ENCODE measurements around the gene LHPP.
A peak's percentile ranks its signal among the peaks of the same experiment; 100 is the strongest.

Gene LHPP

GRCh38 chr10:124621637-124622036, 160.0 kb downstream of the LHPP start:
- ATAC-seq (no peak), DNase-seq (no peak)
- H3K36me3 Mint-ChIP-seq (ENCODE audit: low read depth), result peaks cover 6% of the 10 kb centered on the region
- no peak overlapping the region for H3K27ac Mint-ChIP-seq
- peaks cover 48% of the 10 kb centered on the region for H3K4me1 Mint-ChIP-seq
- H3K4me3 Mint-ChIP-seq, result no peak overlapping the region
- H3K27me3 Mint-ChIP-seq, result peaks cover 3% of the 10 kb centered on the region
- H3K9me3 Mint-ChIP-seq, result no peaks in the 10 kb centered on the region

GRCh38 chr10:124622158-124622557, 160.5 kb downstream of the LHPP start:
- ATAC-seq, result no peak
- Mint-ChIP-seq H3K9me3 (no peaks in the 10 kb centered on the region), H3K4me3 (no peak overlapping the region), H3K4me1 (peaks cover 51% of the 10 kb centered on the region), H3K27me3 (peaks cover 3% of the 10 kb centered on the region), H3K36me3 (ENCODE audit: low read depth) (peaks cover 6% of the 10 kb centered on the region), H3K27ac (no peak overlapping the region)
- DNase-seq, result no peak

GRCh38 chr10:124622866-124623536, 161.4 kb downstream of the LHPP start:
- no peak overlapping the region for H3K4me3 Mint-ChIP-seq
- ATAC-seq (no peak), DNase-seq (no peak)
- no peak overlapping the region for H3K27ac Mint-ChIP-seq
- peaks cover 3% of the 10 kb centered on the region for H3K27me3 Mint-ChIP-seq
- H3K9me3 Mint-ChIP-seq, result no peaks in the 10 kb centered on the region
- peaks cover 6% of the 10 kb centered on the region for H3K36me3 Mint-ChIP-seq (ENCODE audit: low read depth)
- H3K4me1 Mint-ChIP-seq, result peaks cover 57% of the 10 kb centered on the region

- no peaks in the 10 kb centered on the region for H3K9me3 Mint-ChIP-seq
- DNase-seq, result no peak
- peaks cover 59% of the 10 kb centered on the region for H3K4me1 Mint-ChIP-seq
- no peak for ATAC-seq
- no peak overlapping the region for H3K27ac Mint-ChIP-seq
- H3K4me3 Mint-ChIP-seq, result no peak overlapping the region
- H3K27me3 Mint-ChIP-seq, result peaks cover 3% of the 10 kb centered on the region
- peaks cover 6% of the 10 kb centered on the region for H3K36me3 Mint-ChIP-seq (ENCODE audit: low read depth)
Measured at GRCh38 chr10:124624006-124624405, 162.4 kb downstream of the LHPP start.

- H3K27ac Mint-ChIP-seq, result no peak overlapping the region
- H3K4me3 Mint-ChIP-seq, result no peak overlapping the region
- H3K36me3 Mint-ChIP-seq (ENCODE audit: low read depth), result peaks cover 6% of the 10 kb centered on the region
- ATAC-seq (no peak), DNase-seq (no peak)
- H3K27me3 Mint-ChIP-seq, result peaks cover 7% of the 10 kb centered on the region
- H3K4me1 Mint-ChIP-seq, result peaks cover 59% of the 10 kb centered on the region
- no peaks in the 10 kb centered on the region for H3K9me3 Mint-ChIP-seq
Measured at GRCh38 chr10:124624466-124624865, 162.8 kb downstream of the LHPP start.

- Mint-ChIP-seq H3K27ac (peak overlapping the region; percentile 42), H3K4me3 (peak overlapping the region; percentile 34), H3K27me3 (peaks cover 8% of the 10 kb centered on the region), H3K36me3 (ENCODE audit: low read depth) (peaks cover 6% of the 10 kb centered on the region), H3K4me1 (peaks cover 56% of the 10 kb centered on the region), H3K9me3 (no peaks in the 10 kb centered on the region)
- DNase-seq, result no peak
- no peak for ATAC-seq
Measured at GRCh38 chr10:124624895-124625294, 163.3 kb downstream of the LHPP start.

GRCh38 chr10:124625831-124626238, 164.2 kb downstream of the LHPP start:
- Mint-ChIP-seq H3K9me3 (no peaks in the 10 kb centered on the region), H3K4me3 (no peak overlapping the region), H3K27ac (no peak overlapping the region), H3K27me3 (peaks cover 8% of the 10 kb centered on the region), H3K4me1 (peaks cover 51% of the 10 kb centered on the region), H3K36me3 (ENCODE audit: low read depth) (peaks cover 6% of the 10 kb centered on the region)
- DNase-seq (no peak), ATAC-seq (no peak)

- Mint-ChIP-seq H3K4me3 (peak overlapping the region; percentile 1), H3K27ac (no peak overlapping the region)
- DNase-seq, result peak; percentile 67
Measured at GRCh38 chr10:124626759-124627380, 165.2 kb downstream of the LHPP start.

GRCh38 chr10:124627866-124628675, 166.4 kb downstream of the LHPP start:
- Mint-ChIP-seq H3K27ac (no peak overlapping the region), H3K4me1 (peaks cover 51% of the 10 kb centered on the region), H3K27me3 (peaks cover 8% of the 10 kb centered on the region), H3K36me3 (ENCODE audit: low read depth) (peaks cover 2% of the 10 kb centered on the region), H3K4me3 (no peak overlapping the region), H3K9me3 (no peaks in the 10 kb centered on the region)
- ATAC-seq, result no peak
- DNase-seq, result no peak

More at GRCh38 chr10:124626759-124627380, 165.2 kb downstream of the LHPP start:
- H3K36me3 Mint-ChIP-seq (ENCODE audit: low read depth), result peaks cover 6% of the 10 kb centered on the region
- peaks cover 8% of the 10 kb centered on the region for H3K27me3 Mint-ChIP-seq
- ATAC-seq, result peak; percentile 86
- no peaks in the 10 kb centered on the region for H3K9me3 Mint-ChIP-seq
- H3K4me1 Mint-ChIP-seq, result peaks cover 52% of the 10 kb centered on the region

- no peak for ATAC-seq
- H3K4me1 Mint-ChIP-seq, result peaks cover 51% of the 10 kb centered on the region
Measured at GRCh38 chr10:124628676-124629021, 167.0 kb downstream of the LHPP start.

GRCh38 chr10:124629415-124629814, 167.8 kb downstream of the LHPP start:
- H3K36me3 Mint-ChIP-seq (ENCODE audit: low read depth), result peaks cover 12% of the 10 kb centered on the region
- DNase-seq (no peak), ATAC-seq (no peak)
- no peak overlapping the region for H3K4me3 Mint-ChIP-seq
- H3K9me3 Mint-ChIP-seq, result no peaks in the 10 kb centered on the region
- peak overlapping the region; percentile 54 for H3K27ac Mint-ChIP-seq
- H3K4me1 Mint-ChIP-seq, result peaks cover 48% of the 10 kb centered on the region
- peaks cover 8% of the 10 kb centered on the region for H3K27me3 Mint-ChIP-seq

More at GRCh38 chr10:124628676-124629021, 167.0 kb downstream of the LHPP start:
- Mint-ChIP-seq H3K27me3 (peaks cover 8% of the 10 kb centered on the region), H3K27ac (no peak overlapping the region), H3K9me3 (no peaks in the 10 kb centered on the region), H3K4me3 (no peak overlapping the region), H3K36me3 (ENCODE audit: low read depth) (peaks cover 6% of the 10 kb centered on the region)
- no peak for DNase-seq

- Mint-ChIP-seq H3K4me3 (no peak overlapping the region), H3K27ac (no peak overlapping the region), H3K36me3 (ENCODE audit: low read depth) (peaks cover 16% of the 10 kb centered on the region), H3K4me1 (peaks cover 46% of the 10 kb centered on the region), H3K27me3 (peaks cover 8% of the 10 kb centered on the region), H3K9me3 (no peaks in the 10 kb centered on the region)
- DNase-seq (no peak), ATAC-seq (no peak)
Measured at GRCh38 chr10:124629842-124630241, 168.2 kb downstream of the LHPP start.

- H3K9me3 Mint-ChIP-seq, result no peaks in the 10 kb centered on the region
- H3K36me3 Mint-ChIP-seq (ENCODE audit: low read depth), result peaks cover 14% of the 10 kb centered on the region
- H3K27me3 Mint-ChIP-seq, result peaks cover 5% of the 10 kb centered on the region
- H3K4me3 Mint-ChIP-seq, result no peak overlapping the region
- ATAC-seq (no peak), DNase-seq (no peak)
- H3K27ac Mint-ChIP-seq, result no peak overlapping the region
- H3K4me1 Mint-ChIP-seq, result peaks cover 41% of the 10 kb centered on the region
Measured at GRCh38 chr10:124630551-124630950, 168.9 kb downstream of the LHPP start.

- Mint-ChIP-seq H3K9me3 (no peaks in the 10 kb centered on the region), H3K36me3 (ENCODE audit: low read depth) (peaks cover 14% of the 10 kb centered on the region), H3K4me3 (no peak overlapping the region), H3K27ac (no peak overlapping the region), H3K4me1 (peaks cover 44% of the 10 kb centered on the region), H3K27me3 (peaks cover 5% of the 10 kb centered on the region)
- DNase-seq (peak; percentile 46), ATAC-seq (no peak)
Measured at GRCh38 chr10:124632064-124632531, 170.5 kb downstream of the LHPP start.

- no peaks in the 10 kb centered on the region for H3K9me3 Mint-ChIP-seq
- peaks cover 5% of the 10 kb centered on the region for H3K27me3 Mint-ChIP-seq
- peaks cover 14% of the 10 kb centered on the region for H3K36me3 Mint-ChIP-seq (ENCODE audit: low read depth)
- ATAC-seq, result no peak
- H3K27ac Mint-ChIP-seq, result no peak overlapping the region
- DNase-seq, result no peak
- peaks cover 44% of the 10 kb centered on the region for H3K4me1 Mint-ChIP-seq
- no peak overlapping the region for H3K4me3 Mint-ChIP-seq
Measured at GRCh38 chr10:124632566-124632965, 170.9 kb downstream of the LHPP start.

All from activated naive CD8-positive, alpha-beta T cell treated with anti-CD3 and anti-CD28 coated beads, Interleukin-2, amount 50 U/mL, for 24 hours (primary cell).